Measurements from ENCODE around the gene ZNF189.

The ZNF189 gene

GRCh38 chr9:101398068-101398929 lies at the start of gene ZNF189, which contains the start of gene MRPL50:
Gene ZNF189 (plus strand): TSS chr9:101398851. CDS start chr9:101399157, 306 bp downstream.
Gene MRPL50 (minus strand): TSS chr9:101398618. CDS start chr9:101398592, 26 bp downstream.
- peak; percentile 97 for DNase-seq

- DNase-seq: no peak
Measured at GRCh38 chr9:101350285-101350684, 48.4 kb upstream of the ZNF189 start.

- no peak for DNase-seq
Measured at GRCh38 chr9:101352892-101353463, 45.7 kb upstream of the ZNF189 start.

GRCh38 chr9:101353683-101354082 lies 45.0 kb upstream of the ZNF189 start:
- DNase-seq: no peak

GRCh38 chr9:101354143-101354764 lies 44.4 kb upstream of the ZNF189 start:
- no peak for DNase-seq

- DNase-seq: no peak
Measured at GRCh38 chr9:101354765-101355708, 43.6 kb upstream of the ZNF189 start.

GRCh38 chr9:101356619-101357018 lies 42.0 kb upstream of the ZNF189 start:
- DNase-seq: no peak

GRCh38 chr9:101359679-101360078 lies 39.0 kb upstream of the ZNF189 start:
- DNase-seq: no peak

- DNase-seq: no peak
Measured at GRCh38 chr9:101360647-101361046, 38.0 kb upstream of the ZNF189 start.

- DNase-seq: no peak
Measured at GRCh38 chr9:101362450-101362849, 36.2 kb upstream of the ZNF189 start.

- no peak for DNase-seq
Measured at GRCh38 chr9:101365181-101365580, 33.5 kb upstream of the ZNF189 start.

GRCh38 chr9:101366038-101366756 lies 32.5 kb upstream of the ZNF189 start:
- no peak for DNase-seq

- no peak for DNase-seq
Measured at GRCh38 chr9:101367323-101367722, 31.3 kb upstream of the ZNF189 start.

GRCh38 chr9:101369286-101369685 lies 29.4 kb upstream of the ZNF189 start:
- DNase-seq: no peak

- no peak for DNase-seq
Measured at GRCh38 chr9:101369884-101370531, 28.6 kb upstream of the ZNF189 start.

- DNase-seq: no peak
Measured at GRCh38 chr9:101371813-101372212, 26.8 kb upstream of the ZNF189 start.

- no peak for DNase-seq
Measured at GRCh38 chr9:101372327-101373118, 26.1 kb upstream of the ZNF189 start.

GRCh38 chr9:101375546-101375945 lies 23.1 kb upstream of the ZNF189 start:
- no peak for DNase-seq

- DNase-seq: no peak
Measured at GRCh38 chr9:101376111-101376848, 22.4 kb upstream of the ZNF189 start.

- no peak for DNase-seq
Measured at GRCh38 chr9:101380295-101380694, 18.4 kb upstream of the ZNF189 start.
